ENCODE measurements around the gene ZNF878. TPM values are rescaled to one million over a fixed set of nuclear protein-coding genes. Genes with fewer than 3 reads are reported as not detected.

ZNF878 gene
- total RNA-seq, result not detected
- under 1 TPM in 1 of 4 donors, not detected in 3; 0.22 TPM for polyA plus RNA-seq

- Histone ChIP-seq H3K36me3 (ENCODE audit: control insufficient read depth, insufficient read depth, low read length) (no peaks in the 10 kb centered on the region), H3K4me1 (ENCODE audit: control insufficient read depth, insufficient read depth, low read length, poor library complexity, severe bottlenecking) (peaks cover 11% of the 10 kb centered on the region), H3K9me3 (ENCODE audit: control insufficient read depth in 2 of 2, low read length in 2 of 2) (peaks cover 2% of the 10 kb centered on the region in 2 experiments), H3K4me3 (ENCODE audit: low read depth, low read length) (peak within 1 kb of the TSS; percentile 59), H3K27me3 (ENCODE audit: control insufficient read depth, insufficient read depth, low read length) (no peaks in the 10 kb centered on the region), H3K27ac (ENCODE audit: insufficient read depth, low read length, poor library complexity, severe bottlenecking) (no peak within 1 kb of the TSS)
- peak in 2 of 3 donors; percentile 17 to 73 for DNase-seq
- H3K27ac Mint-ChIP-seq, result peak within 1 kb of the TSS; percentile 18 to 74 (median 60)
- peaks cover 26% of the 10 kb centered on the region for H3K27me3 Mint-ChIP-seq
- H3K9me3 Mint-ChIP-seq, result peaks cover 0 to 12% (median 2%) of the 10 kb centered on the region in 7 donors
- ATAC-seq (ENCODE audit: low read depth in 2 of 2), result peak; percentile 76 to 79
- no peaks in the 10 kb centered on the region for H3K36me3 Mint-ChIP-seq
- peak within 1 kb of the TSS; percentile 74 to 87 (median 82) for H3K4me3 Mint-ChIP-seq
- peaks cover 4 to 16% (median 12%) of the 10 kb centered on the region in 4 donors for H3K4me1 Mint-ChIP-seq
These were observed at the start of gene ZNF878 for GRCh38 chr19:12052497-12053169. Gene ZNF878 (minus strand): TSS chr19:12052961. CDS start chr19:12052801, 160 bp downstream.

DNA sequence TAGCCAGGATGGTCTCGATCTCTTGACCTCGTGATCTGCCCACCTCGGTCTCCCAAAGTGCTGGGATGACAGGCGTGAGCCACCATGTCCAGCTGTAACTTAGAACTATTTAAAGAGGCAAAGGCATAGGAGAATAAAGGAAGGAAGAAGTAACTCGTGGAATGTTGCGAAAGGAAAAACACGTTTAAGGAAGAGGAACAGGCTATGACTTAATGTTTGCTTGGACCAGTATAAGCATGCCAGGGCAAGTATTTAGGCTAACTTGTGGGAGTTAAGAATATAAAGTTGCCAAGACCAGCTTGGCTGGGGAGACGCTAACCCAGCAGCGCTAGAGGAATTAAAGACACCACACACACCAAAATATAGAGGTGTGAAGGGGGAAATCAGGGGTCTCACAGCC, 45.3 kb upstream of the ZNF878 start:
- no peak overlapping the region for H3K4me3 ChIP-seq (ENCODE audit: low read depth, low read length)
- Mint-ChIP-seq H3K27ac (no peak overlapping the region), H3K4me1 (peaks cover 0 to 2% (median under 1%) of the 10 kb centered on the region in 4 donors), H3K9me3 (peaks cover 2 to 20% (median 6%) of the 10 kb centered on the region in 7 donors), H3K27me3 (no peaks in the 10 kb centered on the region), H3K4me3 (no peak overlapping the region), H3K36me3 (no peaks in the 10 kb centered on the region)
- H3K9me3 ChIP-seq (ENCODE audit: control insufficient read depth in 2 of 2, low read length in 2 of 2), result peaks cover 0 to 8% of the 10 kb centered on the region in 2 experiments
- ATAC-seq (ENCODE audit: low read depth in 2 of 2) (no peak), DNase-seq (no peak)
- no peaks in the 10 kb centered on the region for H3K36me3 ChIP-seq (ENCODE audit: control insufficient read depth, insufficient read depth, low read length)
- no peaks in the 10 kb centered on the region for H3K27me3 ChIP-seq (ENCODE audit: control insufficient read depth, insufficient read depth, low read length)
- no peak overlapping the region for H3K27ac ChIP-seq (ENCODE audit: insufficient read depth, low read length, poor library complexity, severe bottlenecking)
- no peaks in the 10 kb centered on the region for H3K4me1 ChIP-seq (ENCODE audit: control insufficient read depth, insufficient read depth, low read length, poor library complexity, severe bottlenecking)

DNA sequence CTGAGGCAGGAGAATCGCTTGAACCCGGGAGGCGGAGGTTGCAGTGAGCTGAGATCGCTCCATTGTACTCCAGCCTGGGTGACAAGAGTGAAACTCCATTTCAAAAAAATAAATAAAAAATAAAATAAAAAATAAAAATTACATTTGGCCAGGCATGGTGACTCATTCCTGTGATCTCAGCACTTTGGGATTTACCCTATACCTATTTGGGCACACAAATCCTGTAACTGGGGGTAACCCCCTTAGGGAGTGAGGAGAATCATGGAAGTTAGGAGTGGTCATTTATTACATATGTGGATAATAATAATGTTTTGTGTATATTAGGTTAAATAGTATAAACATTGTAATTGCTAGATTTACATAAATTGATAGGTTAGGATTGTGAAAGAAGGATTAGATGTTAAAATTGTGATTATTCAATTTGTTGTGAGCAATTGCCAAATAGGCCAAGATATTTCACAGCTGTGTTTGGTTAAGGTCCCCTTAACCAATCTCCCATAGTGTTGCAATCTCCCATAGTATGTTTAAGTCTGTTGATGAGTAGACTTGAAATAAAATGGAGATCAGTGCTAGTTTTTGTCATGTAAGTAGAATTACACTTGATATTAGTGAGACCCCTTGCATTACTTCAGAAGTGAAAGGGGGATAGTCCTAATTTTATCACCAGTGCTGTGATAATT, 42.5 kb upstream of the ZNF878 start:
- H3K9me3 Mint-ChIP-seq, result peaks cover 2 to 19% (median 6%) of the 10 kb centered on the region in 7 donors
- Histone ChIP-seq H3K4me1 (ENCODE audit: control insufficient read depth, insufficient read depth, low read length, poor library complexity, severe bottlenecking) (no peaks in the 10 kb centered on the region), H3K9me3 (ENCODE audit: control insufficient read depth in 2 of 2, low read length in 2 of 2) (peaks cover 0 to 8% of the 10 kb centered on the region in 2 experiments), H3K27ac (ENCODE audit: insufficient read depth, low read length, poor library complexity, severe bottlenecking) (no peak overlapping the region), H3K4me3 (ENCODE audit: low read depth, low read length) (no peak overlapping the region), H3K27me3 (ENCODE audit: control insufficient read depth, insufficient read depth, low read length) (no peaks in the 10 kb centered on the region), H3K36me3 (ENCODE audit: control insufficient read depth, insufficient read depth, low read length) (no peaks in the 10 kb centered on the region)
- ATAC-seq (ENCODE audit: low read depth in 2 of 2) (no peak), DNase-seq (no peak)
- H3K4me1 Mint-ChIP-seq, result peaks cover 0 to 15% (median 5%) of the 10 kb centered on the region in 4 donors
- no peak overlapping the region for H3K27ac Mint-ChIP-seq
- no peak overlapping the region for H3K4me3 Mint-ChIP-seq
- peaks cover 4% of the 10 kb centered on the region for H3K27me3 Mint-ChIP-seq
- no peaks in the 10 kb centered on the region for H3K36me3 Mint-ChIP-seq

GRCh38 chr19:12093777-12094176, 41.0 kb upstream of the ZNF878 start:
- H3K4me3 Mint-ChIP-seq, result peak overlapping the region in 3 of 4 donors; percentile 10 to 81 (median 52)
- DNase-seq (no peak), ATAC-seq (ENCODE audit: low read depth in 2 of 2) (no peak)
- Histone ChIP-seq H3K36me3 (ENCODE audit: control insufficient read depth, insufficient read depth, low read length) (no peaks in the 10 kb centered on the region), H3K4me3 (ENCODE audit: low read depth, low read length) (no peak overlapping the region), H3K27me3 (ENCODE audit: control insufficient read depth, insufficient read depth, low read length) (no peaks in the 10 kb centered on the region), H3K9me3 (ENCODE audit: control insufficient read depth in 2 of 2, low read length in 2 of 2) (peaks cover 0 to 8% of the 10 kb centered on the region in 2 experiments), H3K27ac (ENCODE audit: insufficient read depth, low read length, poor library complexity, severe bottlenecking) (no peak overlapping the region), H3K4me1 (ENCODE audit: control insufficient read depth, insufficient read depth, low read length, poor library complexity, severe bottlenecking) (no peaks in the 10 kb centered on the region)
- H3K36me3 Mint-ChIP-seq, result no peaks in the 10 kb centered on the region
- peaks cover 0 to 15% (median 5%) of the 10 kb centered on the region in 4 donors for H3K4me1 Mint-ChIP-seq
- no peak overlapping the region for H3K27ac Mint-ChIP-seq
- peaks cover 4% of the 10 kb centered on the region for H3K27me3 Mint-ChIP-seq
- H3K9me3 Mint-ChIP-seq, result peaks cover 0 to 14% (median 5%) of the 10 kb centered on the region in 7 donors

DNA sequence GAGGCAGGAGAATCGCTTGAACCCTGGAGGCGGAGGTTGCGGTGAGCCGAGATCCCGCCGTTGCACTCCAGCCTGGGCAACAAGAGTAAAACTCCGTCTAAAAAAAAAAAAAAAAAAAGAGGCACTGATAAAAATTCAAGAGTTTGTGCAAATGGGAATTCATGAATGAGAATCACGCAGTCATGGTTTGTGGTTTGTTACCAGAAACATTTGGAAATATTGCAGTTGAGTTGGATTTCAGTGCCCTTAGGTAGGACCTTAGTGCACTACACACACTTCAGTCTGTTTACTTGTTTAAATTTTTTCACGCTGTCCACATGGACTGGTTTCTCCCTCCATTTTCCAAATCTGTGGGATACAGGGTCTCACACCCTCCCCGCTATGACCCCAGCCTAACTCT, 40.2 kb upstream of the ZNF878 start:
- Mint-ChIP-seq H3K4me3 (peak overlapping the region; percentile 52 to 89 (median 84)), H3K27me3 (peaks cover 4% of the 10 kb centered on the region), H3K36me3 (no peaks in the 10 kb centered on the region), H3K27ac (no peak overlapping the region), H3K9me3 (peaks cover 0 to 14% (median 4%) of the 10 kb centered on the region in 7 donors), H3K4me1 (peaks cover 0 to 15% (median 5%) of the 10 kb centered on the region in 4 donors)
- no peaks in the 10 kb centered on the region for H3K36me3 ChIP-seq (ENCODE audit: control insufficient read depth, insufficient read depth, low read length)
- H3K9me3 ChIP-seq (ENCODE audit: control insufficient read depth in 2 of 2, low read length in 2 of 2), result peaks cover 0 to under 1% of the 10 kb centered on the region in 2 experiments
- ATAC-seq (ENCODE audit: low read depth in 2 of 2) (no peak), DNase-seq (no peak)
- H3K4me1 ChIP-seq (ENCODE audit: control insufficient read depth, insufficient read depth, low read length, poor library complexity, severe bottlenecking), result no peaks in the 10 kb centered on the region
- no peaks in the 10 kb centered on the region for H3K27me3 ChIP-seq (ENCODE audit: control insufficient read depth, insufficient read depth, low read length)
- H3K4me3 ChIP-seq (ENCODE audit: low read depth, low read length), result peak overlapping the region; percentile 8
- no peak overlapping the region for H3K27ac ChIP-seq (ENCODE audit: insufficient read depth, low read length, poor library complexity, severe bottlenecking)

DNA sequence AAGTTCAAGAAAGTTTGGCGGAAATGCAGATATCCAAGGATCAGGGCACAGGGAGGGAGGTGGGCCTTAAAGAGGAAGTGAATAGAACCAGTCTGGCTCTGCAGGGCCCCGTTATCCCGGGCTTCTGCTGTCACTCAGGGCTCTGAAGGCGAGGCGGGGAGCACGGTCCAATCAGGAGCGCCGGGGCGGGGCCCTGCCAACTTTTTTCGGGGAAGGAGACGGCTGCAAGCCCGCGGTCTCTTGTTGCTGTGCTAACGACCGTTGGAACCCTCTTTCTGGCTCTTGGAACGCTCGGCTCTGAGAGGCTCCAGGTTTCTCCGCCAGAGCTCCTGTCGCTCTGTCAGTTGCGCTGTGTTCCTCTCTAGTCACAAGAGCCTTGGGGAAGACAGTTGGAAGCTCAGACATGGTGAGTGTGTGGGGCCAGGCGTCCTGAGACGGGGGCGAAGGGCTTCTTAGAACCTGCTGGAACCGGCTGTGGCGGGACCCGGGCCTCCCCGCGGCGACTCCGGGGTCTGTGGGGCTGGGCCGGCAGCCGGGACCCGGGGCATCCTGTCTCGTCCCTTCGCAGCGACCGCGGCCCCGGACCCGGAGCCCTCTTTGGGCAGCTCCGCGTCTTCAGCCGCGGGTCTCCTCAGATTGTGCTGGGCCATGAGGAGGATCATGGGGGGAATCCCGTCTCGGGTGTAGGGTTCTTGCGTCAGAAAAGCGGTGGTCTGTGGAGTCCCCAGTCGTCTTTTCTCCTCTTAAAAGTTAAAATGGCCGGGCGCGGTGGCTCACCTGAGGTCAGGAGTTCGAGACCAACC, 39.5 kb upstream of the ZNF878 start:
- no peaks in the 10 kb centered on the region for H3K9me3 ChIP-seq (ENCODE audit: control insufficient read depth in 2 of 2, low read length in 2 of 2)
- Mint-ChIP-seq H3K36me3 (no peaks in the 10 kb centered on the region), H3K27me3 (peaks cover 4% of the 10 kb centered on the region), H3K9me3 (peaks cover 0 to 14% (median 4%) of the 10 kb centered on the region in 7 donors), H3K4me1 (peaks cover 0 to 15% (median 5%) of the 10 kb centered on the region in 4 donors), H3K27ac (peak overlapping the region in 1 of 3 donors; percentile 48), H3K4me3 (peak overlapping the region; percentile 69 to 92 (median 85))
- ATAC-seq (ENCODE audit: low read depth in 2 of 2) (peak; percentile 53 to 56), DNase-seq (peak in 2 of 3 donors; percentile 2 to 73)
- no peaks in the 10 kb centered on the region for H3K27me3 ChIP-seq (ENCODE audit: control insufficient read depth, insufficient read depth, low read length)
- peak overlapping the region; percentile 55 for H3K4me3 ChIP-seq (ENCODE audit: low read depth, low read length)
- H3K4me1 ChIP-seq (ENCODE audit: control insufficient read depth, insufficient read depth, low read length, poor library complexity, severe bottlenecking), result no peaks in the 10 kb centered on the region
- H3K36me3 ChIP-seq (ENCODE audit: control insufficient read depth, insufficient read depth, low read length), result no peaks in the 10 kb centered on the region
- no peak overlapping the region for H3K27ac ChIP-seq (ENCODE audit: insufficient read depth, low read length, poor library complexity, severe bottlenecking)

DNA sequence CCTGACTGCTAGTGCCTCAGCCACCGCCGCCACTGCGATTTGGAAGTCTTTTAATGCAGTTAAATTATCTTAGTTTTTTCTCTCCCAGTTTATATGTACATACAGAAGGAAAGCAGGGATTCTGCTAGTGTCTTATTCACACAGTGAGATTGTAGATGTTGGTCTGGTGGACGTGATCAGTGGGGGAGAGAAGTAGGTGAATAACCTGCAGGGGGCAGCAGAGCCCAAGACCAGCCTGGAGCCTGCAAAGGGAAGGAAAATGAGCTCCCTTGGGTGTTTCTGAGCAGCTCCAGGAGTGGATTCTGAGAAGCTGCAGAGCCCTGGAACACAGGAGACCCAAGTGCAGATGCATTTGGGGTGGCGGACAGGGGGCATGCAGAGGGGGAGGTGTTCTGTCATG, 38.0 kb upstream of the ZNF878 start:
- H3K27ac ChIP-seq (ENCODE audit: insufficient read depth, low read length, poor library complexity, severe bottlenecking), result no peak overlapping the region
- DNase-seq, result peak; percentile 19 to 63 (median 39)
- H3K4me3 ChIP-seq (ENCODE audit: low read depth, low read length), result no peak overlapping the region
- H3K36me3 ChIP-seq (ENCODE audit: control insufficient read depth, insufficient read depth, low read length), result no peaks in the 10 kb centered on the region
- no peak overlapping the region for H3K27ac Mint-ChIP-seq
- peak in 1 of 2 donors; percentile 47 for ATAC-seq (ENCODE audit: low read depth in 2 of 2)
- H3K27me3 Mint-ChIP-seq, result peaks cover 4% of the 10 kb centered on the region
- H3K36me3 Mint-ChIP-seq, result no peaks in the 10 kb centered on the region
- no peaks in the 10 kb centered on the region for H3K9me3 ChIP-seq (ENCODE audit: control insufficient read depth in 2 of 2, low read length in 2 of 2)
- H3K4me3 Mint-ChIP-seq, result peak overlapping the region; percentile 56 to 82 (median 64)
- H3K4me1 Mint-ChIP-seq, result peaks cover 0 to 15% (median 5%) of the 10 kb centered on the region in 4 donors
- no peaks in the 10 kb centered on the region for H3K4me1 ChIP-seq (ENCODE audit: control insufficient read depth, insufficient read depth, low read length, poor library complexity, severe bottlenecking)
- H3K9me3 Mint-ChIP-seq, result peaks cover 0 to 14% (median 4%) of the 10 kb centered on the region in 7 donors
- H3K27me3 ChIP-seq (ENCODE audit: control insufficient read depth, insufficient read depth, low read length), result no peaks in the 10 kb centered on the region
